Measurements from ENCODE around the gene ALOXE3. TPM values are rescaled to one million over a fixed set of nuclear protein-coding genes. Genes with fewer than 3 reads are reported as not detected.

The ALOXE3 gene
- total RNA-seq, 1 experiment from 2014 or later, result 0.13 TPM

- Histone ChIP-seq H3K9me3 (ENCODE audit: control insufficient read depth, low read depth, low read length) (no peaks in the 10 kb centered on the region), H4K8ac (replicated peaks; ENCODE audit: insufficient read length, low read depth, low read length) (no peak overlapping the region), H2BK15ac (ENCODE audit: low read depth, low read length) (no peak overlapping the region), H4K20me1 (ENCODE audit: control insufficient read depth, insufficient read depth, insufficient read length) (no peaks in the 10 kb centered on the region), H3K9ac (ENCODE audit: extremely low read depth, insufficient read length, low read length) (no peak overlapping the region), H3K27ac (ENCODE audit: insufficient read length, low read depth, low read length) (no peak overlapping the region), H3K56ac (ENCODE audit: insufficient read length, low read depth, low read length) (no peak overlapping the region), H3K79me1 (ENCODE audit: insufficient read depth, low read depth, low read length, poor library complexity, severe bottlenecking) (no peaks in the 10 kb centered on the region), H3K4me2 (ENCODE audit: insufficient read depth, insufficient read length, low read length) (no peak overlapping the region), H3K4me1 (ENCODE audit: insufficient read depth, low read length) (no peaks in the 10 kb centered on the region; the same call in 1 of the 2 replicates), H3T11ph (ENCODE audit: low read length) (no peak overlapping the region), H3K79me2 (ENCODE audit: insufficient read depth, low read length) (no peaks in the 10 kb centered on the region), H2AFZ (ENCODE audit: low read length) (no peak overlapping the region), H4K5ac (ENCODE audit: insufficient read length, low read depth, low read length) (no peak overlapping the region), H3K18ac (ENCODE audit: insufficient read length, low read depth, low read length) (no peak overlapping the region), H2BK5ac (ENCODE audit: insufficient read length, low read length) (no peak overlapping the region), H3K27me3 (ENCODE audit: insufficient read depth, low read length) (no peaks in the 10 kb centered on the region), H2BK120ac (ENCODE audit: low read depth, low read length, poor library complexity, severe bottlenecking) (no peak overlapping the region), H2AK5ac (ENCODE audit: insufficient read length, low read length) (no peak overlapping the region), H3K23ac (ENCODE audit: insufficient read length, low read depth, low read length) (no peak overlapping the region), H4K91ac (ENCODE audit: insufficient read length, low read depth, low read length) (no peak overlapping the region), H2BK20ac (ENCODE audit: low read depth, low read length, poor library complexity, severe bottlenecking) (no peak overlapping the region), H3K4ac (ENCODE audit: low read depth, low read length) (no peak overlapping the region), H3K14ac (ENCODE audit: insufficient read depth, low read length) (no peak overlapping the region), H3K23me2 (ENCODE audit: insufficient read length, low read depth, low read length, poor library complexity, severe bottlenecking) (no peaks in the 10 kb centered on the region), H2BK12ac (ENCODE audit: insufficient read length, low read depth, low read length) (no peak overlapping the region)
- Mint-ChIP-seq H3K4me1 (peaks cover 15 to 17% of the 10 kb centered on the region in 2 experiments), H3K9me3 (no peaks in the 10 kb centered on the region; a peak in 2 of 5 replicates), H3K27ac (no peak overlapping the region), H3K36me3 (ENCODE audit: insufficient read depth in 1 of 3, low read depth in 3 of 3) (no peaks in the 10 kb centered on the region; a peak in 1 of 7 replicates), H3K27me3 (ENCODE audit: low read depth) (peaks cover 54% of the 10 kb centered on the region), H3K4me3 (no peak overlapping the region)
- TF ChIP-seq CTCF (conservative IDR thresholded peaks at IDR 0.05), result no peak
- peak; percentile 61 for DNase-seq
- WGBS (ENCODE audit: extremely low coverage, insufficient read length, low lambda C conversion rate), result no CpG with 5 or more reads among the region's 5 CpGs
Measured at GRCh38 chr17:8087952-8088230, 30.4 kb downstream of the ALOXE3 start.

All from H9 (cell line).